Neural crest cell (in vitro differentiated cells): ENCODE data around the gene TRABD2B. TPM values are rescaled to one million over a fixed set of nuclear protein-coding genes. Genes with fewer than 3 reads are reported as not detected.

Experiments used
- DNase-seq: peaks from one replicate; pipeline ENCODE4 v3.0.0; 2021; ENCODE audit warnings: low read depth, mixed read lengths, low spot score
- H3K27ac Mint-ChIP-seq: one replicate; pipeline ENCODE4 v1.8.0; 2021; ENCODE audit warnings: mild to moderate bottlenecking, mixed read lengths; ENCODE audit not compliant: unreplicated experiment
- H3K27me3 Mint-ChIP-seq: 2 replicates; pipeline ENCODE4 v1.8.0; 2021; ENCODE audit warnings: low read depth, mild to moderate bottlenecking, mixed read lengths
- H3K36me3 Mint-ChIP-seq: 2 replicates; pipeline ENCODE4 v1.8.0; 2021; ENCODE audit warnings: low read depth, mild to moderate bottlenecking, mixed read lengths
- H3K4me1 Mint-ChIP-seq: 2 replicates; pipeline ENCODE4 v1.8.0; 2021; ENCODE audit warnings: mixed read lengths
- H3K4me3 Mint-ChIP-seq: one replicate; pipeline ENCODE4 v1.8.0; 2021; ENCODE audit warnings: mild to moderate bottlenecking, mixed read lengths
- H3K9me3 Mint-ChIP-seq: 2 replicates; pipeline ENCODE4 v1.8.0; 2021; ENCODE audit warnings: mixed read lengths
- CTCF ChIP-seq: fragments of 200-600 bp; sonication (generic); conservative IDR thresholded peaks from 2 replicates; pipeline ENCODE4 v1.5.0; 2021; ENCODE audit warnings: antibody characterized with exemption, mild to moderate bottlenecking
- total RNA-seq: library from RNA; stranded (reverse); gene quantifications from 2 replicates; pipeline ENCODE4 v1.2.1, GENCODE V29; 2021

Gene TRABD2B
- total RNA-seq, 1 donor from 2014 or later: 0.49 TPM

GRCh38 chr1:47996060-47996405 is 1.2 kb downstream of the TRABD2B start:
- Mint-ChIP-seq H3K9me3 (no peaks in the 10 kb centered on the region), H3K36me3 (no peaks in the 10 kb centered on the region), H3K4me3 (peak overlapping the region; percentile 85), H3K27ac (no peak overlapping the region), H3K27me3 (peaks cover 87% of the 10 kb centered on the region), H3K4me1 (peaks cover 24% of the 10 kb centered on the region)
- TF ChIP-seq CTCF: no peak
- no peak for DNase-seq

GRCh38 chr1:47995306-47996050 is 1.7 kb downstream of the TRABD2B start:
- no peaks in the 10 kb centered on the region for H3K9me3 Mint-ChIP-seq
- H3K27ac Mint-ChIP-seq: no peak overlapping the region
- no peak for DNase-seq
- H3K4me3 Mint-ChIP-seq: peak overlapping the region; percentile 85
- TF ChIP-seq CTCF: no peak
- no peaks in the 10 kb centered on the region for H3K36me3 Mint-ChIP-seq
- peaks cover 88% of the 10 kb centered on the region for H3K27me3 Mint-ChIP-seq
- H3K4me1 Mint-ChIP-seq: peaks cover 24% of the 10 kb centered on the region

- Mint-ChIP-seq H3K36me3 (no peaks in the 10 kb centered on the region), H3K27ac (no peak overlapping the region), H3K9me3 (no peaks in the 10 kb centered on the region), H3K27me3 (peaks cover 89% of the 10 kb centered on the region), H3K4me3 (peak overlapping the region; percentile 69), H3K4me1 (peaks cover 24% of the 10 kb centered on the region)
- TF ChIP-seq CTCF: no peak
- no peak for DNase-seq
These were observed 3.1 kb downstream of the TRABD2B start for GRCh38 chr1:47993881-47994625.

- no peak for DNase-seq
- H3K27ac Mint-ChIP-seq: no peak overlapping the region
- TF ChIP-seq CTCF: no peak
- H3K4me1 Mint-ChIP-seq: peaks cover 24% of the 10 kb centered on the region
- H3K27me3 Mint-ChIP-seq: peaks cover 89% of the 10 kb centered on the region
- H3K4me3 Mint-ChIP-seq: peak overlapping the region; percentile 69
- no peaks in the 10 kb centered on the region for H3K9me3 Mint-ChIP-seq
- H3K36me3 Mint-ChIP-seq: no peaks in the 10 kb centered on the region
These were observed 3.8 kb downstream of the TRABD2B start for GRCh38 chr1:47993416-47993740.

GRCh38 chr1:47992720-47993415 is 4.3 kb downstream of the TRABD2B start:
- Mint-ChIP-seq H3K4me3 (peak overlapping the region; percentile 69), H3K27ac (no peak overlapping the region), H3K9me3 (no peaks in the 10 kb centered on the region), H3K4me1 (peaks cover 24% of the 10 kb centered on the region), H3K27me3 (peaks cover 89% of the 10 kb centered on the region), H3K36me3 (no peaks in the 10 kb centered on the region)
- TF ChIP-seq CTCF: no peak
- DNase-seq: no peak
